NCI-H2196 treated with DMSO at 0.1 percent for 48 hours (cell line): ENCODE measurements around the gene CTAGE1.

Source experiments
- DNase-seq: peaks from one replicate; lab custom pipeline; 2025; ENCODE audit not compliant: unreplicated experiment; lab: John Stamatoyannopoulos, UW

The CTAGE1 gene

DNA sequence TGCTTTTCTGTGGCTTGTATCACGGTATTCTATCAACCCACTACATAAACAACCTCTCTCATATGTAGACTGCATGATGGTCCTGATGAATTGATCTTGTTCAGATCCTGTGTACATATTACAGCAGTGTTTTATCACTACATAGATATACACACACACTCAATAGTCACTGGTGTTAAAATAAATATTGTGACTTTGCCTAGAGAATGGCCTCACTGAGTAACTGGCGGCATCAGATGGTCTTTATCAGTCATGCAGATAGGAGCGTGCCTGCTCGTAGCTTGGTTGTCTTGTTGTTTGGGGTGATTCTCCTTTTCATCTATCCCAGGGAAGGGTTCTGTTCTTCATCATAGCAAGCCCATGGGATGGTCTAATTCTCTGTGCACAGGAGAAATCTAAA is 18.4 kb upstream of the CTAGE1 start:
- no peak for DNase-seq

DNA sequence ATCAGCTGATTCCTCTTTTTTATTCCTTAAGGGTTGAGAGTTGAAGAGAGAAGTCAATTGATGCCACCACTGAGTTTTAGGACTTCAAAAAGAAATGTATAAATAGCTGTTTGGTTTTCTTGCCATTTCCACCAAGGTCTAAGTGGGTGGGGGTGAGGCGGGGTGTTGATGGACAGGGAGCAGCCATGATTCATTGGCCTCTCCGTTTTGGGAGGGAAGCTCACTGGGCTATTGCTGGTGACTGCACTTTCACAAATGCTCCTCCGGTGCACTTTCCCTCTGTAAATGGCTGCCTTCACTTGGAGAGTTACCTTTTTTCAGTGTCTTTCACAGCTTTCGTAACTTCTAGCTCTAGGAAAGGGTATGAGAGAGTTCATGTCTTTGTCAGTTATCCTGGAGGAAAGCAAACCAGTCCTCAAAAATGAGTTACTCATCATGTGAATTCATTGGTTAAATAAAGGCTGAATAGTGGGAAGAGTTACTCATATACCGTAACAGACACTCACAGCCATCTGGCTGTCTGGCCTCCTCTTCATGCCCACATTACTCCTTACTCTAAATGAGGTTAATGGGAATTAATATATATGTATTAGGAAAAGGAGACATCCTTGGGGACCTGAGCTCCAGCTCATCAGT is 17.4 kb upstream of the CTAGE1 start:
- DNase-seq = no peak

DNA sequence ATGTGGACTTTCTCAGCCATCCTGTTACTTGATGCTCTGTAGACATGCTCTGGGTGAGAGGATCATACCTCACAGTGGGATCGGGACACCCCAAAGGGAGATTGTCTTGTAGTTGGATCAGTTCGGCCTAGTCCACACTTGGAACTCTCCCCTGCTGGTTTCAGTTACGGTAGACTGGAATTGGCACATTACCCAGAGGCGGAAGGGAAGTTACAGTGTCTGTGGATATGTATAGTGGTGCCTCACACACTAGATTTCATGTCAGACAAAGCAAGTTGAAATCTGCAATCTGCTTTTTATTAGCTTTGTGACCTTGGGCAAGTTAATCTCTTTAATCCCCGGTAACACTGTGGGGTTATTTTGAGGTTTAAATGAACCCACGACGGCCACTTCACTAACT is 16.2 kb upstream of the CTAGE1 start:
- no peak for DNase-seq

DNA sequence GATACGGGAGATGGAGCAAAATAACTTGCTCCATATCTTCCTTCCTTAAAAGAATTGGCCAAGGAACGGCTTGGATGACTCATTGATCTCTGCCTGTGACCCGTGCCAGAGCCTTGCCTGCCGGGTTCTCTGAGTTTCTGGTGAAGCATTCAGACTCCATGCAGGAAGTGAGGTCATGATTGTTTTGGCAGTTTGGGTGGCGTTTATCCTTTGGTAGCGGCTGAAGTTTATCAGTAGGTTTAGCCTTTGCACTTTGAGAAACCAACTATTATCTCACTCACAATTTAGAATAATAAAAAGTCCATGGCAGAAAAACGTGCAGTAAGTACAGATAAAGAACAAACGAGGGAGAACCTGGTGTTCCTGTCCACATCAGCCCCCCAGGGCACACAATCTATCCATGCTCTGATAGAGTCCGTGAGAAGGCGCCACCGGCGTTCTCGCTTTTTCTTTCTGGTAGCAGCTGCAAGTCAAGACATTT is 15.0 kb upstream of the CTAGE1 start:
- no peak for DNase-seq

DNA sequence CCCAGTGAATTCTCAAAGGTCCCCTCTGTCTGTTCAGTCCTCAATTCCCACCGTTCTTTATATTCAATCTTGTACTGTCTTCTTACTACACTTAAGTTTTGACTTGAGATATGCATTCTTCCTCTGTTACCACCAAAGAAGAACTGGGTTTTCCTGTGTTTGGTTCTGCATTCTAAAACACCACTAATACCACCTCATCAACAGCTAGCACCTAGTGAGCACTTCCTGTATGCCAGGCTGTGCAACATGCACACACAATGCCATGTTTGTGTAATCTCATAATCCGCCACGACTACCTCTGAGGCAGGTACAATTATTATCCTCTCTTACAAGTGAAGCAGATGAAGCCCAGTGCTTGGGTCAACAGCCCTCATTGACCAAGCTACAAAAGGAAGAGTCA is 11.8 kb upstream of the CTAGE1 start:
- DNase-seq = no peak

DNA sequence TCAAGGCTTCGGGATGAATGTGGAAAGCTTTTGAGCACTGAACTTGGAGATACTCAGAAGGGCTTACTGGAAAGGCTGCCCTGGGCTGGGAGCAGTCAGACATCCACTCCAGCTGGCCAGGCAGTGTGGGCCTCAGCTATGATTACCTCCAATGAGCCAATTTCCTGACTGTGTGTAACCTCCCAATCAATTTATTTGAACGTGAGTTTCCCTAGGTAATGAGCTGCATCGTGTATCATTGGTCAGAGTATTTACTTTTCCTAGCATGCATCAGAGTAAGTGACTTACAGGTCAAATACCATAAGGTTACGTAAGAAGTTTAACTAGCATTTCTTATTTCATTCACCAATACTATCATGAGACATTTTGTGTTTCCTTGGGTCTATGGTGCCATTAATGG is 11.0 kb upstream of the CTAGE1 start:
- no peak for DNase-seq

DNA sequence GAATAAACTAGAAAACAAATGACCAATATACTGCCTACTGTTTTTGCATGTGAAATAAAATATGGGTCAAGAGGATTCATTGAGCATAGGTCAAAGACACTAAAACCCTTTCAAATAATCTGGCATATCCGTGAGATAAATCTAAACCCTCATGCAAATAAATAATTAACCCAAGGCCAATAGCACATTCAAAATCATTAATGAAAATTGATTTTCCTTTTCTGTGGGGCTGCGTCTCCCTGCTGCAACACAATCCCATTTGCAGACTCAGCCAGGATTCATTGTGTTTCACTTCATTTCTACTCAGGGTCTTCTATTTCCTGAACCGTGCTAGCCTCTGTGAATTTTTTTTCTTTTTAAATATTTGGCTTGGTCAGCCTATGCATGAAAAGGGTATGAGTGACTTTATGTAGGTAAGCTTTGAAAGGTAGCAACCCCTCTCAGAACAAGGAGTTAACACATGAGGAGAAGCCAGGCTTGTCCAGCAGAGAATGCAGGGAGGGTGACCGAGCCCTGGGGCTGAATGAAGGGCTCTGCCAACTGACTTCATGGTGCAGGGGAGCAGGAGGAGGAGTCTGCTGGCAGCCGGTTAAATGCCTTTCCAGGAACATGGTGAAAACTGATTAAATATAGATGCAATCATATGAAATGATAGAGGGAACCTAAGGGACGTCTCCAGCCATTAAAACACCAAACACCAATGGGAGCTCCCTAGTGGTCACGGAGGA is 10.3 kb upstream of the CTAGE1 start:
- no peak for DNase-seq

DNA sequence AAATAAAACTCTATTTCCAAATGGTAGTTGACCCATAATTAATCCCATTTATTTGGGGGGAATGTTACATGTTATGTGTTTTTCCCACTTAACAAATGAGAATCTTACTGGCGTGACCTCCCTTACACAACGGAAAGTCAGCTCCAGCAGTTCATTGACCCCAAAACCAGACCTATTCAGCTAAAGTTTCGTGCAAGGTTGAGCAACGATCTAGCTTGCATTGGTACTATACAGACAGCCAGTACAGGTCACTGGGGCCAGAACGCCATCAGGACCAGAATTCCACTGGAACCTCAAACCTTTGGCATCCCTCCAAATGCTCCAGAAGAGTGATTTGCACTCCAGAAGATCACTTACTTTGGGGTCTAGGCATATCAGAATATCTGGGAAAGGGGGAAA is 6.8 kb upstream of the CTAGE1 start:
- no peak for DNase-seq

DNA sequence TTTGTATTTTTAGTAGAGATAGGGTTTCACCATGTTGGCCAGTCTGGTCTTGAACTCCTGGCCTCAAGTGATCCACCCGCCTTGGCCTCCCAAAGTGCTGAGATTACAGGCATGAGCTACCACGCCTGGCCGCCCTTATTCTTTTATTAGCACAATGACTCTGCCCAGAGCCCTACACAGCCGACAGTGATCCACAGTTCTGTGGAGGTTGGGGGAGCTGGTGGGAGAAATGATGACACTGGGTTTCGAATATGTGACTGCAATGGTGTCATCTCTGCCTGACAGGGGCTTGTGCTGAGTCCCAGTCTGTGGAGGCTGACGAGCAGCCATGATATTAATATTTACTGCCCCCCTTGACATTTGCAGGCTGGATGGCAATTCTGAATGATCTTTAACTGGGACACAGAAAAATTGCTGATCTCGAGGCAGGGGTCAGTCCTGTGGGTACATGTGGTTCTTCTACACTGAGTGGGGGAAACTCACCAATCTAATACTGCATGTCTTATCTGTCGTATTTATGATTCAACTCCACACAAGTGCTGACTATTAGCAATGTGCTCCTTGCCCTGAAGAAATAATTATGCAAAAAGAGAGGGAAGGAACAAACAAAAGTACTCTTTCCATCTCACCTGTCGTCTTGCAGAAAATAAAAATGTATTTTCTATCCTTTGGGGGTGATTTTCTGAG is 6.3 kb upstream of the CTAGE1 start:
- DNase-seq = no peak

DNA sequence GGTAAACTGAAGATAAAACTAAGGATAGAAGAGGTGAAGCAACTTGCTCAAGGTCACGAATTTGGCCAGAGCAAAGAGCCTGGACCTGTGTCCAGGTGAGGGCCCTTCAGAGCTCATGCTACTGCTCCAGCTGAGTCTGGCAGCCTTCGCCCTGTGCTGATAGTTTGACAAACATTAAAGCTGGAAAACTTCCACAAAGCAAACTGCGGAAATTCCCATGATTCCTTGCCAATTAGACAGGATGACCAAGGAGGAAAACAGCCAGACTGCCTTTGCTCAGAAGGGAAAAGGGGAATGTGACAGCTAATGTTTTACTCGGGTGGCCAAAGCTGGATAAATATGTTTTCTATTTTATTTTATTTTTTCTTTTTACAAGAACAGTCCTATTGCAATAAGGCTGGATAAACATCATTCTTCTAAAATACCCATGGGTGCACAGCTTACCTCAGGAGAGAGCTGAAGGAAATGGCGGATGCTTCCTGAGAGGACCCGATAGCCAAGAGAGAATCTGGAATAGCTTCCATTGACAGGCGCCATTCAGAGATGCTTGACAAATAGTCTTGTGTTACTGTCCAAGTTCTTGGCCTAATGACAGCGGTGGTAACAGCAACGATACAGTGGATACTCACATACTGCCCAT is 5.3 kb upstream of the CTAGE1 start:
- DNase-seq = no peak

DNA sequence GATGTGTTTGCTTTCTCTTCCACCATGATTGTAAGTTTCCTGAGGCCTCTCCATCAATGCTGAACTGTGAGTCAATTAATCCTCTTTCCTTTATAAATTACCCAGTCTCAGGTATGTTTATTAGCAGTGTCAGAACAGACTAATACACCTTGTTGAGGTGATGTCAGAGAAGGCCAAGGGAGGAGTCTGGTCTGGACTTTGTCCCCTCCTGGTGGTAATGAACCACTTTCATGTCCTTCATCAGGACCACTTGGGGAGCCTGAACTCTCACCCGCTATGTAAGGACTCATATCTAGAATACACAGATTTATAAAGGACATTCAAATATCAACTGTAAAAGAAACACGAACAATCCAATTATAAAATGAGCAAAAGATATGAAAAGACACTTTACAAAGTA is 2.9 kb upstream of the CTAGE1 start:
- no peak for DNase-seq

DNA sequence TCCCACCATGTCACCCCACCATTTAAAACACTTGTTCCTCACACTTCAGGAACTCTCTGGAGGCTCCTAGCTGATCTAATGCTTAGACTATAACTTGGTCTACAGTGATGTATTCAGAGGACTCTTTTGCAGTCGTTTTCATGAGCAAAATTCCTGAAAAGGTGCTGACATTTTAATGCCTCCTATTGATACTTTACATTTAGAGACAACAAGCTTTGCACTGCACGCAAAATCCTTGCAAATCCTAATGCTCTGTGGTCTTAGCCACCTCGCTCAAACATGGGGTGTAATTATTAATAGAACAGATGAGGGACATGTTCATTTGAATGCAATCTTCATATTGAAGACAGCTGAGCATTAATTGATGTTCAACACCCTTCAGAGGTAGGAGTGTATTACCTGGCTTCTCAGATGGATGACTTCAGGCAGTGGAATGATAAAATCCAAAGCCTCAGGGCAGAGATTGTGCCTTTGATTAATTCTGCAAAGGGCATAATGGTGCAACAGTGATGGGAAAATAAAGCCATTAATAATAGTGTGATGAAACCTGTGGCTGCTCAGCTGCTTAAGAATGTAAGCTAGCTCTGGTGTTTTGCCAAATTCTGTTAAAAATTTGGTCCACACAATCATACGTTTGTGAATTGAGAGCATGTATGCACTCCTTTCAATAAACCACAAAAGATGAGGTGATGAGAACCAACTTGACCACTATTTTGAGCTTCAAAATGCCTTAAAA is 5.4 kb downstream of the CTAGE1 start:
- DNase-seq = no peak

DNA sequence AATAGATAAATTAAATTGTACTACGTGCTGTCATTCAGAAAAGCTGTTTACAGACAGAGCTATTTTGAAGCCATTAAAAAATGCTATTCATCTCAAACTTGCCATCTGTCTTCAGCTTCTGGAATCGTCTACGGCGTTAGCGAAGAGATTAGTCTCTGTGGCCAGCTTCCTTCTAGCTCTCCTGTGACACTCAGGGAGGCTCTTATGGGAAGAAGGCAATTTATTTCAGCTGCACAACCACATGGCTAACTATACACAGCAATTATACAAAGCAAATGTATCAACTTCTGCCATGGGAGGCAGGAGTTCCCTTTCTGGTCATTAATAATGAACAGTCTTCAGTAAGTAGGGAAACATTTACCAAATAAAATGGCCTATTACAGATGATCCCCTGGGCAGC is 6.3 kb downstream of the CTAGE1 start:
- no peak for DNase-seq

DNA sequence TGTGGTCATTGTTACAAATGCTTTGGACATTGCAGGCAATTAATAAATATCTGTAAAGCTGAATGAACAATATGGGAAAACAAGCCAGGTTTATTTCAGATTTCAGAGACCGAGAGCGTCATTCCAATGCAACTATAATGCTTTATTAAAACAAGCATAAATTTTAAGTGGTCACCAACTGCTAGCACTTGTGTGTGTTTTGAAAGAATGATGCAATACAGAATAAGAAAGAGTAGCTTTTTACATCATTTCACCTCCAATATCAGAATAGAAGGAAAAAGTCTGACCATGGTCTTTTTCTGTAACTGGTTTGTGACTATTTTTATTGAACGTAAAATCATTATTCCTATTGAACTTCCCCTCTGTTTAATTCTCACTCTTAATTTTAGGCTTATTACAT is 7.6 kb downstream of the CTAGE1 start:
- no peak for DNase-seq

DNA sequence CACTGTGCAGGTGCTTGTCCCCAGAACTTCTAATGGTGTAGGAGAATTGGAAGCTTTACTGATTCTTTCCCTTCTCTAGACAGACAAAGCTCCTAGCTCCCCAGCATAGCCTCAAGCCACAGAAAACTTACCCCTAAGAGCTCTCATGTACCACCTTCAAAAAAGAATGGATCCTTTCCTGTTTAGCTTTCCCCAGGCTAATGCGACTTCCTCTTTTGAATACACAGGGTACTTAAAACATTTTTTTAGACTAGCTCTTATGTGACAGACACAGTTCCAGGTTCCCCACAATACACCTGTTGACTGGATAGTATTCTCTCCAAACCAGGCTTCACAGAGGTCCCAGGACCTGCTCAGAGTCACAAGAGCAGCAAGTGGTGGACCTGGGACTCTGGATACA is 8.3 kb downstream of the CTAGE1 start:
- DNase-seq = no peak

DNA sequence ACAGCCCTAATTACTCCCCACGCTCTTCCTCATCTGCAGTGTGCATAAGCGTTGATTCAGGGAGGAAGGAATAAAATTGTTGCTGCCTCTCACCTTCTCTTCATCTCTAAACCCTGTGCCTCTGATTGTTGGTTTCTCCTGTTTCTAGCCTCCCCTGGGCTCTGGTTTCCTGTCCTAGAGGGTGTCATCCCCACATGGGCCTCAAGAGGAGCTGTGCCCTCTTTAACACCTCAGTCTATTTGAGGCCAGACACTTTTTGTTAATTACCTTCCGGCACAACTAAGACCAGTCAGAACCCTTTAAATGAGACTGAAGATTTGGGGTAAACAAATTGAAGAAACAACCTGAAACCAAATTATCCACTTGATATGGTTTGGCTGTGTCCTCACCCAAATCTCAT is 9.7 kb downstream of the CTAGE1 start:
- DNase-seq = no peak

DNA sequence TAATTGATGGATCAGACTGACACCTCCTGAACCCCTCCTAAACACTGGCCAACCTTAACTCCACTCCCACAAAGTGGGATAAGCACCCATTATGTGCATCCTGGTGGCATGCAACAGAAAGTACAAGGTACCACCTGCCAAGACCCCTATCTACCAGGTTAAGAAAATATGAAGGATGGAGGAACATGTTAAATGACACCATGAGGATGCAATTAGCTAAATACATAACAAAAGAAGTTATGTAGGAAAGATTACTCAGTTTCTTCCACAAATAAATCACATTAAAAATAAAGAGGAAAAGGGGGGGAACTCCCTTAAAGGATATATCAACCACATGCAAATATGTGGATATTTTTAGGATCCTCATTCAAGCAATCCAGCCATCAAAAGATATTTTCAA is 12.6 kb downstream of the CTAGE1 start:
- no peak for DNase-seq

DNA sequence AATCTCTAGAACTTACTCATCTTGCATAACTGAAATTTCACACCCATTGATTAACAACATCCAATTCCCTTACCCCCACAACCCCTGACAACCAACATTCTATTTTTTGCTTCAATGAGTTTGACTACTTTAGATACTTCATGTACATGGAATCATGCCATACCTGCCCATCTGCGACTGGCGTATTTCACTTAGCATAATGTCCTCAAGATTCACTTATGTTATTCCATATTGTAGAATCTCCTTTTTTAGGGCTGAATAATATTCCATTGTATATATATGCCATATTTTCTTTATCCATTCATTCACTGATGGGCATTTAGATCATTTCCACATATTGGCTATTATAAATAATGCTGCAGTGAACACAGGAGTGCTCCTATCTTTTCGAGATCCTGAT is 13.8 kb downstream of the CTAGE1 start:
- DNase-seq = no peak

DNA sequence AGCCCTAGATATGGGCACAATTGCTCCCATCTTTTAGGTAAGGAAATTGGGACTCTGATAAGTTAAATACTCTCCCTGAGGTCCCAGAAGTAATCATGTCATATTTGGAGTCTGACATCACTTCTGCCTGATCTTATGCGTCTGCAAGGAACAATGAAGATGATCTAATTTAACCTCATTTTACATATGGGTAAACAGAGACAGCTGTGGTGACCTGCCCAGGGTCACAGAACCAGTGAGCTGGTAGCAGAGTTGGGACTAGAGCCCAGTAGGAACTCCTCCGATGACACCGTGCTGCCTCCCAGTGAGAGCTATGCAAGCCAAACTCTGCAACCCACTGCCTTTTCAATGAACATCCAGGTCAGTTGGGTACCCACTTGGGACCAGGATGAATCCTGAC is 17.8 kb downstream of the CTAGE1 start:
- DNase-seq = no peak

DNA sequence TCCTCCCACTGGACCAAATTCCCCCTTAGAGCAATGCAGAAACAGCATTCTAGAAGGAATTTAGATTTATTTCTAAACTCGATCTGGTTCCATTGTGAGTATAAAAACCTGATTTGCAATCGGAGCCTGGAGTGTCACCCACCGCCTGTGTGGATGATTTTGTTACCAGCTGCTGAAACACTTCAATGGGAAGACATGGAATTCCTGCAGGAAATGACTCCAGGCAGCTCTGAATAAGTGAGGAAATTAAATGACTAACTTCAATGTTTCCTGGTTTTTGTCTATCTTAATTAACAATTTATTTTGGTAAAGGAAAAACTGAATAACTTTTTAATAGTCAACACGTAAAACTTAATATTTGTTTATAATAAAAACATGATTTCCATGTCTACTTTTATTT is 19.3 kb downstream of the CTAGE1 start:
- DNase-seq = no peak

DNA sequence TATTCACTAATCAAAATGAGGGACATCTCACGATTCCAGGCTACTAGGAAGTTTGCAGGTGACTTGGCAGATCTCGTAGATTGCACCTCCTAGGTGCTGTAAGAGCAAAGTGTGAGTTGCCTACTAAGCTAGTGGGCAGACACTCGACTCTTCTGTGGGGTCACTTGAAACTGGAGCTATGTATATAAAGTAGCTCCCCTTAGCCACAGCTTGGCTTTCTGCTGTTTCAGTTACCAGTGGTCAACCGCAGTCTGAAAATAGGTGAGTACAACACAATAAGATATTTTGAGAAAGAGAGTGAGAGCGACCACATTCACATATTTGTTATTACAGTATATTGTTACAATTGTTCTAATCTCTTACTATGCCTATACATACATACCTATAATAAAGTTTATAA is 23.3 kb downstream of the CTAGE1 start:
- DNase-seq = no peak
